Activated CD4-positive, alpha-beta T cell treated with anti-CD3 and anti-CD28 coated beads, Interleukin-2, Interleukin-6, amounts not matched to agents 100 ng/mL and 50 ng/mL, durations not matched to agents 16 hours and 8 hours (primary cell): Measurements from ENCODE around the gene RASGRF1.

ENCODE experiments used
- DNase-seq: peaks from one replicate; pipeline ENCODE4 v3.0.0-alpha.2; 2020

Gene RASGRF1

DNA sequence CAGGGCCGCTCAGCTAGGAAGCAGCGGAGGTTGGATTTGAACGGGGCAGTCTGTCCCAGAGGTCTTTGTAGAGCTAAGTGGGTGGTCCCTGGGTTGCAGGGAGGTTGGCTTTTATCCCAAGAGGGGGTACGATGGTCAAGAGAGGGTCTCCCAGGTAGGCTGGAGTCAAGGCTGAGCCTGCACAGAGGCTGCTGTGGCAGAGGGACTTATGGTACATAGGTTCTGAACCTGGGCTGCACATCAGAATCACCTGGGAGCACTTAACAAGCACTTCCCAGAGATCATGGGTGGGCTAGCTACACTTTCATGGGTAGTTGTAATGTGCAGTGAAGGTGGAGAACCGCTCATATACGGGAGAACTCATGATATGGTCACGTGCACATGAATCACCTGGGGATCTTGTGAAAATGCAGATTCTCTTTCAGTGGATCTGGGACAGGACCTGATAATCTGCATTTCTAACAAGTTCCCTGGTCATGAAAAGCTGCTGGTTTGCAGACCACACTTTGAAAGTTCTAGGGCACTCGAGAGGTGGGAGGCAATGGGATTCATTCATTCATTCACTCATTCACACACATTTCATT is 2.9 kb upstream of the RASGRF1 start:
- no peak for DNase-seq

DNA sequence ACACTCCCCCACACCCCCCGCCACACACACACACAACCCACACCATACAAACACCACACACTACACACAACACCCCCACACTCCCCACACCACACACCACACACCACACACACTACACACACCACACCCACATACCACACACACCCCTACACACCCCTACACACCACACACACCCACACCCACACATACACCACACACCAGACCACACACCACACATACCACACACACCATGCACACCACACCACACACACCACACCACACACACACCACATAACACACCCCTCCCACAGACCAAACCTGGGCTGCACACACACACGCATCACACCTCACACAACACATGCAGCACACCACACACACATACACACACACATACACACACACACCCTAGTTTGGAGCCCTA is 1.8 kb upstream of the RASGRF1 start:
- DNase-seq = no peak

DNA sequence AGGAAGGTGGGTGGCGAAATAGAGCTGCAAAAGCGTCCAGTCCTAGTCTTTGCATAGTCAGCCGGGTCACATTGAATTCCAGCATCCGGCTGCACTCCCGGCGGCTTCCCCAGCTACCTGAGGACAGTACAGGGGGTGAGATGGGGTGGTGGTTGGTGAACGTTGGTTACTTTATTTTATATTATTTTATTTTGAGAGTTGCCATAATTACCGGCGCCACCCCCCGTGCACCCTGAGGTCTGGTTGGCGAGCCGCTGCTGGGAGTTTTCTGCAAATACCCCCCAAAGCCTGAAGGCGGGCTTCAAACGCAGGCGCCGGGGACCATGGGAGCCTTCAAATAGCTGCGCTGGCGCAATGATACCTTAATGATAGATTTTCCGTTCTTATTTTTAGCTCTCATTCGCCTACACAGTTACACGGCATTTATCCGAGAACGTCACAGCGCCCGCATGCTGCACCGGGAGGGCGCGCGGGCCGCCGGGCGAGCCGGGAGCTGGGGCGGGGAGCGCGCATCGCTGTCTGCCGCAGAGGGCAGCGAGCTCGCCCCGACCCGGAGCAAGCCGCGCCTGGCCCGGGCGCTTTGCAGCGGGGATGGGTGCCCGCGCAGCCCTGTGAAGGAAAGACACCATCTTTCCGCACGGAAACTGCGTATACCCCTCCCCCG is 756 bp upstream of the RASGRF1 start:
- no peak for DNase-seq

DNA sequence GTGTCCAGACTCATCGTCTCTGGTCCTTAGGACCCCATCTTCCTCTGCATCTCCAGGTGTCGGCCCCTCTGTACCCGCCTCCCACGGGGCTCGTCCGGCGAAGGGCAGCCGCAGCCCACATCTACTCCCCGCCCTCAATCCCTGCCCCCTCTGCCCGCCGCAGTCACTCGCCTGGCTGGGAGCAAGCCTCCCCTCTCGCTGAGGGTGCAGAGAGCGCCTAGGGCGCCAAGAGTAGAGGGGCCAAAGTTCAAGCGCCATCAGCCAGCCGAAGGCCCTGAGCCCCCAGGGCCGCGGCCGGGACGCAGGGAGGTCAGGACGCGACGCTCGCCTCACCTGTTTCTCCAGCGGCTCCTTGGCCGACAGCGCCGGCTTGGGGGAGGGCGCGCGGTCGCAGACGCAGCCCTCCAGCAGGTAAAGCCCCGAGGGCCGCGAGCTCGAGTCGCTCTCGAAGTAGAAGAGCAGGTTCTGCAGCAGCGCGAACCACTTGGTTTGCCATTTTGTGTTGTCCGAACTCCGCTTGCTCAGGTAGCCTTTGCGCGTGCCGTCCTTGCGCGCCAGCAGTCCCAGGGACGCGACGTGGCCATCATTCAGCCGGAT is 592 bp downstream of the RASGRF1 start:
- no peak for DNase-seq

DNA sequence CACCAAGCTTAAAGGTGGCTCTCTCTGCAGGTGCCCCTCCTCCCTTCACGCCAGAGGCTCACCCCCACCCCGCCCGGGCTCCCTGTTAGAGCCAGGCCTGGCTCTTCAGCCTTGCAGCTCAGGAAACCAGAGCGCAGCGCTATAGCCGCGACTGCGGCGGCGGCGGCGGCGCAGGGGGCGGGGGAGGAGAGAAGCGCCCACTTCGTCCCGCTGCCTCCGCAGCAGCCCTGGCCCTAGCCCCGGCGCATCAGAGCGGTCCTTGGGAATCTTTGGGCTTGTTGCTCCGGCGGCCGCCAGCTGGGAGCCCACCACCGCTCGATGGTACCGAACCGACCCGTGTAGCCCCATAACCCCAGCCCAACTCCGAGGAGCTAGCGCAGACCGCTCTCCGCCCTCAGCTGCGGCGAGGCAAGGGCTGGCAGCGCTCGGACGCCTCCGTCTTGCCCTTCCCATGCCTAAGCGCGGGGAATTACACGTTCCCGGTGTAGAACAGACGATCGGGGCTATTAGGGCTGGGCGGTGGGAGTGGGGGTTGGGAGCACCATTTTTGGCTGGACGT is 1.2 kb downstream of the RASGRF1 start:
- DNase-seq = no peak

DNA sequence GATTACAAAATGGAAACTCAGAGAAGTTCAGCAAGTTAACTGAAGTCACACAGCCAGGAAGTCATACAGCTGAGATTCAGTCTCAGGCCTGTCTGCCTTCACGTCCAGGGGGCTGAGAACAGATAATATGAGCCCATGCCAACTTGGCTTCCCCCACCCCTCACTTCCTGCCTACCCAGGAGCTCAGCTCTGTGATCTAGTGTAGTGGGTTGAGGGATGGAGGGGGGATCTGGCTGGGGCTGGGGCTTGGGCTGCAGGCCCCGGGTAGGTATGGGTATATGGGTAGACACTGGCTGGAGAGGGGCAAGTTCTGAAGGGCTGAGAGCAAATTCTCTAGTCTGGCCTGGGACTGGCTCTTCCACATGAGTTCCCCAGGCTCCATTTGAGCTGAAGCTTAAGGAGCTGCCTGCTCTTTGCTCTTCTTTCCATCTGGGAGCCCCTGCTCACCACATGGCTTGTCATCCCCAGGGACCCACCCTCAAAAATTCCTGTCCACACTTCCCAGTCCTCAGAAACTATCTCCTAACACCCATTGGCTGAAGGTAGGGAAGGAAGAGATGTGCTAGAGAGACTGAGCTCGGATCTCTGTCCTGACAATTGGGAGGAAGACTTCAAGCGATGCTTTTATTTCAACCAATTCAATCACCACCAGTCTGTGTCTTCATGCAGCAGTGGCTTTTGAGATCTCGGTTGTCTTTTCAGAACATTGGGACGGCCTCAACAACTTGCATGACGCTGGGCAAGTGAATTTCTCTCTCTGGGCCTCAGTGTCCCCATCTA is 2.0 kb downstream of the RASGRF1 start:
- DNase-seq = no peak

DNA sequence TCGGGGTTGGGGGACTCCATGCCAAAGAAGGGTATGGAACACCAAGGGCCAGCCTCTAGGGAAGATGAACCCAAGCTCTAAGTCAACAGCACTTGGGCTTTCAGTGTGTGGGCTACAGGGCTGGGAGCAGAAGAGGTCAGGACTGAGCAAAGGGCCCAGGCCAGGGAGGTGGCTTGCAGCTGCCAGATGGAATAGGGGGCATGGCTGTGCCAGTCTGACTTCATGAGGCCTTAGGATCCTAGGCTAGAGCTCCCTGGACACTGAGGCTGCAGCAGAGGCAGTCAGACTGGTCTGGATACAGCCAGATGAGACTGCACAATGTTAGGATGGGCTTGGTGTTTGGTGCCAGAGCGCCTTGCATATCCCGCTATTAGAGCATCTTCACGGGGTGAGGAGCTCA is 3.8 kb downstream of the RASGRF1 start:
- no peak for DNase-seq

DNA sequence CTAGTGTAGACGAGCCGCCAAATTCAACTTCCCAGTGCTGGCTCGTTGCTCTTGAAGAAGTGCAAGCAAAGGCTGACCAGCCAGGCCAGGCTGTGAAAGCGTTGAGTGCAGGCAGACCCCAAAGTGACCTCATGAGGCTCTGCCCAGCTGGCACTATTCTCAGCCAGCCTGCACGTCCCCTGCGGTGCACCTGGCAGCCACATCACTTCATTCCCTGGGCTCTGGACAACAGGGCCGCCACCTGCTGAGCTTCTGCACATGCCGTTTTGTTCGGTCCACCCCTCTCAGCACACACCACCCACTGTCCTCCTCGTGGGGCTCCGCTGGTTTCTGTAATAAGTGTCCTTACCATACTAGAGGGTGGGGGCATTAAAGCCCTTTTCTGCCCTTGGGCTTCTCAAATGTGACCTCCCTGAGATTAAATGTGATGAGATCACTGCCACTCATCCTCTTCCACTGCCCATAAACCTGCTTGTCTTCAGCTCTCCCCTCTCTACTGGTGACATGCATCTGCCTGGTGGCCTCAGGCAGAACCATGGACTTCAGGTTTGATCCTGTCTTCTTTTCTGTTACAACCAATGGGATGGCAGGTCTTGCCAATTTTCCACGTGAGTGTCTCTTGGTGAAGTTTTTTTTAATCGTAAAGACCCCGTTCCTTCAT is 6.1 kb downstream of the RASGRF1 start:
- no peak for DNase-seq

DNA sequence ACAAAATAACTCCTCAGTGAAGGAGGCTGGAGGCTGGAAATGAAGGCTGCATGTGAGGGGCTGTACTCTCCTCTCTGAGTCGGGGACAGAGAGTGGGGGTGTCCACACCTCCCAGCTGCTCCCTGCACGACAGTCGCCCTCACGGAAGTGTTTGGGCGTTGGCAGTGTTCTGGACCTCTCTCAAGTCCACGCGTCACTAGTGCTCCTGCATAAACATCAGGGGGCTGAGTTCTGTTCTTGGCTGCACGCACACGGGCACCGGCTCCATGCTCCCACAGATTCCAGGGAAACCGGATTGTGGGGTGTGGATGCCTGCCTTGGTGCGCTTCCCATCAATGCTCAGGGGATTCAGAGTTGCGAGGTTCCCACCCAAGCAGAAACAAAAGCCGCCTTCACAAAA is 7.4 kb downstream of the RASGRF1 start:
- DNase-seq = no peak

DNA sequence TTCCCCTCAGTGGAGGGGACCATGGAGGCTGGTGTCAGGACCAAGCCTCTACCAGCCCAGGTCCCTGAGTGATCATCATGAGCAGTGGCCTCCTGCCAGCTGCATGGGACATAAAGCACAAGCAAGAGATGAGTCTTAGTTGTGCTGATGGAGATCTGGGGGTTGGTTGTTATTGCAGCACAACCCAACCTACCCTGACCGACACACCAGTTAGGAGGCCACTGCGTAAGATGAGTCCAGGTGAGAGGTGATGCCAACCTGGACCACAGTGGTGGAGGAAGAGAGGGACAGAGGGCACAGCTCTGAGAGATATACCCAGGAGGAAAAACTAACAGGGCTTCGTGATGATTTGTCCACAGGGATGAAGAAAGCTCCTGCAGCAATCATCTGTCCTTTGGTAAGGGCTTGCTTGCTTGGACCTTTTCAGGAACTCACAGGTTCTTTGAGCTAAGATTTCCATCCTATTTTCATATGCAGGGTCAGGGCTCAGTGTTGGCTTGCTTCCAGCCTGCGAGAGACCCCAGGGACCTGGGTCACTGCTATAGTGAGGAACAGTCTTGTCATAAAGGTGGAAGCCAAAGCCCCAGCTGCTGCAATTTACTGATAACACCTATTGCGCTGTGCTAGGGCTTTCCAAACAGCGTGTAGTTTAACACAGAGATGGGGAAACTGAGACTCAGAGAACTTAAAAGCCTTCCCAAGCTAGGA is 8.1 kb downstream of the RASGRF1 start:
- DNase-seq = no peak

DNA sequence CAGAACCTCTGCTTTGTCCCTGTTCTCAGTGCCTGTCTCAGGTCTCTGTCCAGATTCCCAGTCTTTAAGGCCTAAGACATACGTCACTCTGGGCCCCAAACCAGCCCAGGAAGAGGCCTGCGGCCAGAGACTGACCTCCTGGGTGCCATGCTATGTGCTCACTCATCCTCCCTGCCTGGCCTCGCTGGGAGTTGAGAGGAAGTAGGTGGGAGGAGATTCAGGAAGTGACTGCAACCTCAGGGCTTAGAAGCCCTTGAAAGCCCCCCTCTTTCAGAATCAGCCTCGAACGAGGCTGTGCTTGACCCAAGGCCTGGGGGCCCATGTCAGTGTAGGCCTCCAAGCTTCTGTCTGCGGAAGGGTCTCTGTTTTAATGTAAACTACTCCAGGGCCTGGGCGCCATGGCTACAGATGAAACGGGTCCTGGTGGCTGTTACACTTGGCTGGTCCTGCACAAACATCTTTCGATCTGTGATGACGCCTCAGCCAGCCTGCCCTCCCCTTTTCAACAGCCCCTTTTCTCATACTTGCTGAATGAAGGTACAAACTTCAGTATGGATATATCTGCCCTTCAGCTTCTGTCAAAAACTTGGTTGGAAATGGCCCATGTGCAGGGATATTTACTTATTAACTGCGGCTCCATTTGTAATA is 11.7 kb downstream of the RASGRF1 start:
- DNase-seq = no peak

DNA sequence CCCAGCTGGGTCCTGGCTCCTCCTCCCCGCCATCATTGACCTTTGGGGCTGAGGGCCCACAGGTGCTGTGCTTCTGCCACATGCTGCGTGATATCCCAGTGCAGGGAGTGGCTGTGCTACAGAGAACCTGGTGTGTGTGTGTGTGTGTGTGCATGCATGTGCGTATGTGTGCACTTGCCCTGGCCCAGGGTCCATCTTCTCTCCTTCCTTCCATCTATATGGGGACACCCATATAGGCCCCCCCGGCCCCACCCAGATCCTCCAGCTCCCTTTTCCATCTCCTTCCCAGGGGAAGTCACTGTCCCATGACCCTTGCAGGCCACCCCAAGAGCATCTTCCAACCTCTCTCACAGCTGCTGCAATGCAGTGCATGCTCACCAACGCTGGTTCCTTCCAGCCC is 12.6 kb downstream of the RASGRF1 start:
- no peak for DNase-seq

DNA sequence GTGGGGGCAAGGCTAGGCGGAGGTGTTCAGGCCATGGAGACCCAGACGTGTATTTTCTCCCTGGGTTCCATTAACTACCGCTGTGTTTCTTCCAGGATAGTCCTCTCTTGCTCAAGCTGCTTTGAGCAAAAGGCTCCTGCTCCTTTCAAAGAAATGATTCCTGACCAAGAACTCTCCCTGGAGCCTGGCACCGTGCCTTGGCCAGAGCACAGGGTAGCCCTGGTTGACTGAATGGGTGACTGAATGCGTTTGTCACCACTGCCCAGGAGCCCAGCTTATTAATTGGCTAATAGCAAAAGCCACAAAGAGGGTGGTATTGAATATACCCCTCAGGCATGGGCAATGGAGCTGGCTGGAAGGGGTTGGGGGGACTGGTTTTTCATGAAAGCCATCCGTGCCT is 13.9 kb downstream of the RASGRF1 start:
- DNase-seq = no peak

DNA sequence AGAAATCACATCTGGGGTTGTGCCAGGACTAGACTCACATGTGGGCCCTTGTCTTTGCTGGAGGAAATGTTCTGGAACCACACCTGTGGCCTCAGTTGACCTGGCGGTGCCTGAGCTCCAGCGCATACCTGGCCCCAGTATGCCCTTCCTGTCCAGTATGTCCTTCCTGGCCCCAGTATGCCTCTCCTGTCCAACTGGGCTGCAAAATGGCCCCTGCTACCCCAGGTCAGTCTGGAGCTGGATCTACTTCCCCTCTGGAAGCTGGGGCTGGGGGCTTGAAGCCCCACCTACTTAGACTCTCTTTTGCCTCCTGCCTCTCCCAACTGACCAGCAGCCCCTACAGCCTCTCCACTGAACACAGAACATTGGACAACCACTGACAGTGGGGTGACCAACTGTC is 15.3 kb downstream of the RASGRF1 start:
- DNase-seq = no peak

DNA sequence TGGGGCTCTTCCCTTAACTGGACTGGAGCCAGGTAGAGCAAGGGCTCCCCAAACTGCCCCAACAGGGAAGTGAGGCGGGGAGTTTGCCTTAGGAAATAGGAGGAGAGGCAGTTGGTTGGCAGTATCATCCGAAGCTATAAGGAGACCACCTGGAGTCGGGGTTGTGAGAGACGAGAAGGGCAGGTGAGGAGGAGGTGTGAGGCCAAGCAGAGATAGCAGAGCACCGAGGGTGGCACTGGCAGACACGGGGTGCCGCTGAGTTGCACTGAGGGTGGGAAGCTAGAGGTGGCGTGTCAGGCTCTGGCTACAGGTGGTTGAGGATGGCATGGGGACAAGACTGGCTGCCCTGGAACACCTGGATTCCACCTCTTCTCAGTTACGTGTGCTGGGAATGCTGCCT is 17.2 kb downstream of the RASGRF1 start:
- DNase-seq = no peak

DNA sequence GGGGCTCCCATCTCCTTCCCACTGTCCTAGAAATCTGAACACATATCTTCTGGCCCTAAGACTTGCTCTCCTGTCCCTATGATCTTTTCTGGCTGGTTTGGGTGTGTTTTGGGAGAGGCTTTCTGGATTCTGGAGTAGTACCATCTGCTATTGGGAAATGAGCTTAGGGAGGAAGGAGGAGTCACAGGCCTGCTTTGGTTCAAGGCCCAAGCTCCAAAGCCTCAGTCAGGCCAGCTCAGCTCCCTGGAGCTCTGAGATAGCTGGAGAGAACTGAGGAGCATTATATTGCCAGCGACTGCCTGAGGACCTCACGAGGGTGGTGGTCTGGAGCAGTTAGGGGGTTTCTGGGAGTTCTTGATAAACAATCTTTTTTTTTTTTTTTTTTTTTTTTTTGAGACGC is 18.7 kb downstream of the RASGRF1 start:
- no peak for DNase-seq

DNA sequence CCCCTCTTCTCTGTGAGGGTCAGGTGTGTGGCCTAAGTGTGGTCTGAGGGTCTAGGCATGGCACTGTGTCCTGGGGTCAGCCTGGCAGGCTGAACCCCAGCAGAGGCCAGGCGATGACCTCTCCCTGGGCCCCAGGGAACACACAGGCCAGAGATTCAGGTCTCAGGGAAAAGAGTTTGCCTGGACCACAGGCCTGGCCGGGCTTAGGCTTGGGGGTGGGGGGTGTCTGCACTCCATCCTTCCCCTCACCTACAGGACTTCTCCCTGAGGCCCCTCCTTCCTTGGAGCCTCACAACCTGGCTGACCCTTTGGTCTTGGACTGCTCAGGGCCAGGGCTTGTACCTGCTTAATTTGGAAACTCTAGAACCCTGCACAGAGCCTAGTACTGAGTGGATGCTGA is 21.8 kb downstream of the RASGRF1 start:
- DNase-seq = no peak

DNA sequence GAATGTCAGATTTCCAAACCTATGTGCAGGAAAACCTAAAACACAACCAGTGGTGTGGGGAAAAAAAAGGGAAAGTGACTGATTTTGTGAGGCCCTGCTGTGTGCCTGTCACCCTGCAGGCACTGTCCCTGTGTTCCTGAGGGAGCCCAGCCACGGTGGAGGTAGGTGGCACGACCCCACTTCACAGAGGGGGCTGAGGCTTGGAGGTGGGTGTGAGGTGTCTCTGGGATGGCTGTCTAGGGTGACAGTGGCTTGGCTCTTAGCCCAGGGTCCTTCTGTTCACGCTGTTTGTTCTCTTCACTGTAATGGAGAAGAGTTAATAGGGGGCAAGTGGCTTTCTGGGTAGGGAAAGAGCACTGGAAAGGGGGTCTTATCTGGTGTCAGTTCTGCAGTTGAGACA is 22.6 kb downstream of the RASGRF1 start:
- no peak for DNase-seq

DNA sequence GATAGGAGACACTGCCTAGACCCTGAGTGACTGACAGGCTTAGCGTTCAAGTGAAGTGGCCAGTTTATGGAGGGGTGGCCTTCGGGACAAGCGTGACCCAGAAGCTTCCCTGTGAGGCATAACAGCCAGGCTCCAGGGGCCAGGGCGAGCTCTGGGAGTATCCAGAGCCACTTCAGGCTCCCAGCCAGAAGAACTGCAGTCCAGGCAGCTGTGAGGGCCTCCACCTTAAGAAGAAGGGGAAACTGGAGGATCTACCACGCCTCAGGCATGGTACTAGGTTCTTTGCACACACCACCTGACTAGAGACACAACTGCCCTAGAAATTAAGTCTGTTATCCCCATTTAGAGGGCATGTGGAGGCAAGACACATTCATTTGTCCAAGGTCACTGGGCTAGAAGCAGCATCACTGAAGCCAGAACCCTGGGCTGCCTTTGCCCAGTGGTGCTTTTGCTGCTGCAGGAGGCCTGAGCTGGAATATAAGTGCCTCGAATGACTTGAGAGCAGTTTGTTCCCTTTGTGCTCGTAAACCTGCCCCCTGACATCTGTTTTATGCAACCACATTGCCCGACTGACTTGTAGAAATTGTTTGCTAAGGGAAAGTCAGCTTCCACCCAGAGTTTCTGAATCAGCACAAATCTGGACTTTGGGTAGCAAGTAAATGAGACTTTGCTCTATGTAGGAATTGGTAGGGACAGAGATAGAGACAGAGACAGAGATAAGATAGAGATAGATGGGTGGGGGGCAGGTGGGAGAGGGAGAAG is 23.3 kb downstream of the RASGRF1 start:
- no peak for DNase-seq

DNA sequence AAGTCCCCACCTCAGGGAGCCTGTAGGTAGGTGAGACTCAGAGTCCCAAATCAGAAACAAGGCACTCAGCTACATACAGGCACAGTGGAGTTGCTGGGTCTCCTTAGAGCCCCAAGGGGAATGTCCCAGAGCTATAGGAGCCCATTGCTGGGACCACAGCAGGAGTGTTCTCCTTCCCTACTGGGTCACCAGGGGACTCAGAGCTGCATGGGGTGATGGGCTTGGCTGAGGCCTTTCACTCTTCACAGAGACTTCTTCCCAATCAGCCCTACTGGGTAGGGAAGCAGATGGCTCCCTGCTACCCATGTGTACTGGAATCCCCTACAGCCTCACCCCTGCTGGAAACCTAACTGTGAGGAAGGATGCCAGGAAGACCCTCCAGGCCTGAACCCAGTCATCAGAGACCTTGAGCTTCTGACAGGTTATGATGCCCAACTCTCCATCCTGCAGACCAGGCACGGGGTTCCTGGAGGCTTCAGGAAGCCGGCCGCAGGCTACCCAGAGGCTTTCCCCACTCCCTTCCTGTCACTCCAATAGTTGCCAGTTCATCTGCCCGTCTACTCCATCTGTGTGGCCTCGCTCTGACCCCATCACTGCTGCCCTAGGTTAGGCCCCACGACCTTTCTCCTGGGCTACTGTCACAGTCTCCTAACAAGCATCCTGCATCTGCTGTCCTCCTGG is 24.0 kb downstream of the RASGRF1 start:
- no peak for DNase-seq
